Measurements from ENCODE around the gene FFAR1.

Gene FFAR1

DNA sequence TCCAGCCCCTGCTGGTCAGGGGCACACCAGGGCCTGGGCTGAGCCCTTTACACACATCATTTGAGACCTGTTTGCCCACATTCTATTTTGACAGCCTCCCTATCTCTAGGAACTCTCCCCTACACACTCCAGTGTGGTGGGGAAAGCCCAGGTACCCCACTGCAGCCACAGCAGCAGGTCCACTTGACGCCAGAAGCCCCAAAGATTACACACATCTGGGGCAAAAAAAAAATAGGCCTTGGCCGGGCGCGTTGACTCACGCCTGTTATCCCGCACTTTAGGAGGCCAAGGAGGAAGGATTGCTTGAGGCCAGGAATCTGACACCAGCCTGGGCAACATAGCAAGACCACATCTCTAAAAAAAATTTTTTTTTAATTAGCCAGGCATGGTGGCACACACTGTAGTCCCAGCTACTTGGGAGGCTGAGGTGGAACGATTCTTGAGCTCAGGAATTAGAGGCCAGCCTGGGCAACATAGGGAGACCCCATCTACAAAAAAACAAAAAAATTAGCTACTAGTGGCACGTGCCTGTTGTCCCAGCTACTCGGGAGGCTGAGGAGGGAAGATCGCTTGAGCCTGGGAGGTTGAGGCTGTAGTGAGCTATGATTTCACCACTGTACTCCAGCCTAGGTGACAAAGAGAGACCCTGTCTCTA is 36.8 kb upstream of the FFAR1 start:
- H3K9me3 ChIP-seq, result no peaks in the 10 kb centered on the region
- H3K27ac ChIP-seq, result no peak overlapping the region
- TF ChIP-seq CTCF (IDR thresholded peaks at IDR 0.05), result no peak
- H3K36me3 ChIP-seq, result no peaks in the 10 kb centered on the region
- no peak overlapping the region for H3K4me3 ChIP-seq (ENCODE audit: low read depth in 1 of 2, low read length in 1 of 2)
- no peaks in the 10 kb centered on the region for H3K27me3 ChIP-seq
- no peaks in the 10 kb centered on the region for H3K4me1 ChIP-seq (ENCODE audit: control insufficient read depth in 1 of 2, insufficient read depth in 1 of 2, low read depth in 1 of 2, low read length in 1 of 2)

GRCh38 chr19:35311901-35312665 is 35.6 kb upstream of the FFAR1 start:
- Histone ChIP-seq H3K4me3 (ENCODE audit: low read depth in 1 of 2, low read length in 1 of 2) (no peak overlapping the region), H3K36me3 (no peaks in the 10 kb centered on the region), H3K27ac (no peak overlapping the region), H3K9me3 (no peaks in the 10 kb centered on the region), H3K27me3 (no peaks in the 10 kb centered on the region), H3K4me1 (ENCODE audit: control insufficient read depth in 1 of 2, insufficient read depth in 1 of 2, low read depth in 1 of 2, low read length in 1 of 2) (no peaks in the 10 kb centered on the region)
- no peak for TF ChIP-seq CTCF (IDR thresholded peaks at IDR 0.05)

DNA sequence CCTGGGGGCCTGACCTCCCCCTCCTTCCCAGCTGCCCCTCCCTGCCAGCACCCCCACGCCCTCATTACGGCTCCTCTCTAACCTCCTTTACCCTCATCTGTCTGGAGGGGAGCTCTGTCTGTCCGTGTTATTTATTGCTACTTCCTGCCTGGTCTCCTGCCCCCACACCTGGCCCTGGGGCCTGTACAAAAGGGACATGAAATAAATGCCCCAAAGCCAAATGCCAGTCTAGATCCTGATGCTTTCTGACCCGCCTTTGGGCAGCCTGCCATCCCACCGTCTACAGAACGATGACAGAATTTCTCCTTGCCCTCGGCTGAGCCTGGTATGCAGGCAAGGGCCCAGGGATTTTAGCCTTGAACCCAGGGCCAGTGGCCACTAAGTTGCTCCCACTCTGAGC is 34.1 kb upstream of the FFAR1 start:
- TF ChIP-seq CTCF (IDR thresholded peaks at IDR 0.05), result no peak
- Histone ChIP-seq H3K27me3 (no peaks in the 10 kb centered on the region), H3K27ac (no peak overlapping the region), H3K9me3 (no peaks in the 10 kb centered on the region), H3K36me3 (no peaks in the 10 kb centered on the region), H3K4me3 (ENCODE audit: low read depth in 1 of 2, low read length in 1 of 2) (no peak overlapping the region), H3K4me1 (ENCODE audit: control insufficient read depth in 1 of 2, insufficient read depth in 1 of 2, low read depth in 1 of 2, low read length in 1 of 2) (peaks cover 0 to under 1% of the 10 kb centered on the region in 2 experiments)

GRCh38 chr19:35314031-35314430 is 33.7 kb upstream of the FFAR1 start:
- no peaks in the 10 kb centered on the region for H3K36me3 ChIP-seq
- no peaks in the 10 kb centered on the region for H3K27me3 ChIP-seq
- peaks cover 0 to 5% of the 10 kb centered on the region in 2 experiments for H3K4me1 ChIP-seq (ENCODE audit: control insufficient read depth in 1 of 2, insufficient read depth in 1 of 2, low read depth in 1 of 2, low read length in 1 of 2)
- TF ChIP-seq CTCF (IDR thresholded peaks at IDR 0.05), result no peak
- H3K9me3 ChIP-seq, result no peaks in the 10 kb centered on the region
- H3K27ac ChIP-seq, result no peak overlapping the region
- no peak overlapping the region for H3K4me3 ChIP-seq (ENCODE audit: low read depth in 1 of 2, low read length in 1 of 2)

GRCh38 chr19:35314858-35315470 is 32.7 kb upstream of the FFAR1 start:
- H3K4me1 ChIP-seq (ENCODE audit: control insufficient read depth in 1 of 2, insufficient read depth in 1 of 2, low read depth in 1 of 2, low read length in 1 of 2), result peaks cover 8 to 11% of the 10 kb centered on the region in 2 experiments
- TF ChIP-seq CTCF (IDR thresholded peaks at IDR 0.05), result no peak
- no peaks in the 10 kb centered on the region for H3K36me3 ChIP-seq
- H3K27me3 ChIP-seq, result no peaks in the 10 kb centered on the region
- H3K9me3 ChIP-seq, result no peaks in the 10 kb centered on the region
- no peak overlapping the region for H3K27ac ChIP-seq
- no peak overlapping the region for H3K4me3 ChIP-seq (ENCODE audit: low read depth in 1 of 2, low read length in 1 of 2)

Data from neutrophil (primary cell).